ENCODE results near the gene ITPK1.

- TF ChIP-seq CTCF (conservative IDR thresholded peaks at IDR 0.05; ENCODE audit: low read depth, low read length) (no peak), EZH2 (IDR thresholded peaks at IDR 0.05; ENCODE audit: borderline replicate concordance, low read depth, low read length, poor library complexity, severe bottlenecking) (no peak)
These were observed 116.8 kb downstream of the ITPK1 start for GRCh38 chr14:92998946-92999345.

Measured in A673 (cell line).